ENCODE measurements around the gene TMPRSS3.

DNA sequence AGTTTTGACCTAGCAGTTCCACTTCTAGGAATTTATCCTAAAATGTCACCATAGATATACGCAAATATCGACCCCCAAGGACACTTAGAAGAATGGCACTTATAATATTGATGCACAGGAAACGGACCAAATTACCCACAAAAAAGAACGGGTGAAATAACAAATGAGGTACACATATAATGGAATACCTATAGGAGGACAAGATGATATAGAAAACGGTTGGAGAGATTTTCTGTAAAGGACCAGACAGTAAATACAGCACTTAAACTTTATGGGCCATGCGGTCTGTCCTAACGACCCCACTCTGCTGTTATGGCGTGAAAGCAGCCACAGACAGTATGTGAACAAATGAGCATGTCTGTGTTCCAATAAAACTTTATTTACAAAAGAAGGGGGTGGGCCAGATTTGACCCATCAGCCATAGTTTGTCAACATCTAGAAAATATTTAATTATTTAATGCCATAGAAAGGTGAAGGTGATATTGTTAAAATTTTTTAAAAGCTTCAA is 2.4 kb downstream of the TMPRSS3 start:
- TF ChIP-seq POLR2A (IDR thresholded peaks at IDR 0.05; ENCODE audit: low read length): no peak
- TF ChIP-seq GATA1 (IDR thresholded peaks at IDR 0.05; ENCODE audit: low read depth, low read length): no peak

Data from erythroblast (primary cell).